H1 (cell line): ENCODE results near the gene CAV1. TPM values are rescaled to one million over a fixed set of nuclear protein-coding genes. Genes with fewer than 3 reads are reported as not detected.

ENCODE experiments used
- CTCF ChIA-PET: fragments of 300-600 bp; sonication (Branson Sonifier 250); formaldehyde crosslinking; loops from one replicate; lab custom pipeline; 2021; ENCODE audit not compliant: partially characterized antibody; lab: Charles Lee
- POLR2A ChIA-PET: fragments of 300-600 bp; sonication (Branson Sonifier 250); formaldehyde crosslinking; loops from one replicate; lab custom pipeline; 2021; ENCODE audit warnings: inconsistent platforms; ENCODE audit not compliant: partially characterized antibody; lab: Charles Lee
- DNase-seq, 2 experiments: peaks; one replicate each; pipeline versions ENCODE4 v3.0.0 to v3.0.0-alpha.2; 2010 to 2022; ENCODE audit warnings: low spot score in 2 of 2, low read depth in 1 of 2, mixed read lengths in 1 of 2
- FAIRE-seq: peaks from 2 replicates; lab custom pipeline; 2011; peaks lifted over from hg19 to GRCh38; lab: Jason Lieb, UNC
- H2AFZ ChIP-seq: 2 replicates; pipeline ENCODE4 v1.8.1; 2012; ENCODE audit warnings: low read length, inconsistent platforms
- H2AK5ac ChIP-seq: 2 replicates; pipeline ENCODE4 v1.6.1; 2013; ENCODE audit warnings: low read depth, low read length
- H2BK120ac ChIP-seq: replicated peaks from 2 replicates; pipeline ENCODE3; 2013; ENCODE audit warnings: low read depth, low read length, inconsistent platforms
- H2BK12ac ChIP-seq: 2 replicates; pipeline ENCODE4 v1.6.1; 2013; ENCODE audit warnings: low read depth, low read length
- H2BK15ac ChIP-seq: 2 replicates; pipeline ENCODE4 v1.6.1; 2013; ENCODE audit warnings: low read length
- H2BK20ac ChIP-seq: 2 replicates; pipeline ENCODE4 v1.6.1; 2013; ENCODE audit warnings: low read length
- H2BK5ac ChIP-seq: 2 replicates; pipeline ENCODE4 v1.6.1; 2013; ENCODE audit warnings: low read depth, low read length
- H3K14ac ChIP-seq: 2 replicates; pipeline ENCODE4 v1.6.1; 2013; ENCODE audit warnings: inconsistent platforms; ENCODE audit not compliant: insufficient read length
- H3K18ac ChIP-seq: 2 replicates; pipeline ENCODE4 v1.6.1; 2013; ENCODE audit warnings: low read length; ENCODE audit errors: extremely low read depth
- H3K23ac ChIP-seq: 2 replicates; pipeline ENCODE4 v1.6.1; 2013; ENCODE audit warnings: inconsistent platforms; ENCODE audit not compliant: insufficient read length
- H3K23me2 ChIP-seq: 2 replicates; pipeline ENCODE4 v1.6.1; 2013; ENCODE audit warnings: low read depth, low read length
- H3K27ac ChIP-seq: 2 replicates; pipeline ENCODE4 v1.6.1; 2011; ENCODE audit warnings: low read depth, low read length, inconsistent platforms
- H3K27me3 ChIP-seq, 4 experiments: replicated peaks in 1 of 4; 1 replicate in 1 of 4; 2 replicates in 3 of 4; pipeline versions ENCODE4 v1.6.1 to v1.8.1; 2011 to 2013; ENCODE audit warnings: low read length in 3 of 4, mild to moderate bottlenecking in 3 of 4, inconsistent platforms in 2 of 4, mixed read lengths in 2 of 4, moderate library complexity in 1 of 4; ENCODE audit not compliant: control insufficient read depth in 3 of 4, insufficient read depth in 3 of 4; ENCODE audit errors: extremely low read depth in 1 of 4
- H3K36me3 ChIP-seq, 4 experiments: 2 replicates each; pipeline versions ENCODE4 v1.6.1 to v1.8.1; 2011 to 2013; ENCODE audit warnings: mild to moderate bottlenecking in 4 of 4, low read length in 3 of 4, moderate library complexity in 2 of 4, control low read depth in 1 of 4, inconsistent platforms in 1 of 4; ENCODE audit not compliant: insufficient read depth in 4 of 4, control insufficient read depth in 2 of 4
- H3K4ac ChIP-seq: replicated peaks from 2 replicates; pipeline ENCODE3; 2013; ENCODE audit warnings: low read length, low read depth, mixed read lengths, inconsistent platforms; ENCODE audit not compliant: insufficient read length
- H3K4me1 ChIP-seq, 4 experiments: replicated peaks in 1 of 4; 1 replicate in 1 of 4; 2 replicates in 3 of 4; pipeline versions ENCODE4 v1.6.1 to v1.8.1; 2011 to 2013; ENCODE audit warnings: low read length in 3 of 4, inconsistent platforms in 2 of 4, mixed read lengths in 1 of 4; ENCODE audit not compliant: insufficient read depth in 4 of 4, control insufficient read depth in 3 of 4
- H3K4me2 ChIP-seq, 2 experiments: 2 replicates each; pipeline versions ENCODE4 v1.6.1 to v1.8.1; 2011 to 2013; ENCODE audit warnings: low read depth in 2 of 2, low read length in 2 of 2, control low read depth in 1 of 2, inconsistent platforms in 1 of 2, mild to moderate bottlenecking in 1 of 2; ENCODE audit not compliant: insufficient read depth in 1 of 2
- H3K4me3 ChIP-seq, 4 experiments: fragments of 200-600, 300-600 bp in 1 of 4; sonication (generic), shearing (Covaris generic), sonication (Bioruptor Twin) in 1 of 4; 2 replicates each; pipeline versions ENCODE4 v1.5.1 to v1.8.1; 2011 to 2016; ENCODE audit warnings: low read length in 4 of 4, low read depth in 3 of 4, control low read depth in 2 of 4, inconsistent platforms in 2 of 4, mild to moderate bottlenecking in 2 of 4, mixed read lengths in 1 of 4, moderate library complexity in 1 of 4; ENCODE audit not compliant: insufficient read depth in 2 of 4; ENCODE audit errors: extremely low read depth in 1 of 4
- H3K56ac ChIP-seq: replicated peaks from 2 replicates; pipeline ENCODE3; 2013; ENCODE audit warnings: low read depth, mild to moderate bottlenecking, mixed read lengths, low read length, inconsistent platforms; ENCODE audit not compliant: insufficient read length
- H3K79me1 ChIP-seq: 2 replicates; pipeline ENCODE4 v1.6.1; 2013; ENCODE audit warnings: low read depth, low read length, control low read depth
- H3K79me2 ChIP-seq, 2 experiments: 2 replicates each; pipeline versions ENCODE4 v1.6.1 to v1.8.1; 2012 to 2013; ENCODE audit warnings: low read length in 2 of 2, mild to moderate bottlenecking in 2 of 2, inconsistent platforms in 1 of 2; ENCODE audit not compliant: insufficient read depth in 2 of 2, control insufficient read depth in 1 of 2
- H3K9ac ChIP-seq, 4 experiments: replicated peaks in 1 of 4; 1 replicate in 1 of 4; 2 replicates in 3 of 4; pipeline versions ENCODE4 v1.6.1 to v1.8.1; 2011 to 2013; ENCODE audit warnings: low read depth in 3 of 4, low read length in 3 of 4, control low read depth in 2 of 4, mild to moderate bottlenecking in 2 of 4, moderate library complexity in 2 of 4, inconsistent platforms in 1 of 4; ENCODE audit errors: extremely low read depth in 1 of 4
- H3K9me3 ChIP-seq, 2 experiments: 2 replicates each; pipeline versions ENCODE4 v1.6.1 to v1.8.1; 2012 to 2013; ENCODE audit warnings: mild to moderate bottlenecking in 2 of 2, moderate library complexity in 2 of 2, control low read depth in 1 of 2, inconsistent platforms in 1 of 2, low read depth in 1 of 2, low read length in 1 of 2, mixed read lengths in 1 of 2; ENCODE audit not compliant: insufficient read depth in 2 of 2
- H4K20me1 ChIP-seq, 2 experiments: replicated peaks in 1 of 2; 2 replicates each; pipeline versions ENCODE3 to v1.8.1; 2011 to 2013; ENCODE audit warnings: inconsistent platforms in 2 of 2, low read length in 2 of 2, mild to moderate bottlenecking in 1 of 2; ENCODE audit not compliant: insufficient read depth in 2 of 2, control insufficient read depth in 1 of 2
- H4K5ac ChIP-seq: 2 replicates; pipeline ENCODE4 v1.6.1; 2013; ENCODE audit warnings: low read length, low read depth, mixed read lengths, inconsistent platforms; ENCODE audit not compliant: insufficient read length
- H4K8ac ChIP-seq: 2 replicates; pipeline ENCODE4 v1.8.0; 2013; ENCODE audit warnings: mild to moderate bottlenecking, moderate library complexity, low read length, inconsistent platforms; ENCODE audit not compliant: insufficient read depth; ENCODE audit errors: extremely low read depth
- H4K91ac ChIP-seq: replicated peaks from 2 replicates; pipeline ENCODE3; 2013; ENCODE audit warnings: low read length, mixed read lengths, inconsistent platforms; ENCODE audit not compliant: insufficient read length
- MAFK ChIP-seq: IDR thresholded peaks from 2 replicates; pipeline ENCODE4 v1.6.1; 2012; ENCODE audit warnings: low read depth, mild to moderate bottlenecking, improper control_type of control experiment, low read length
- TCF12 ChIP-seq: IDR thresholded peaks from 2 replicates; pipeline ENCODE4 v1.6.1; 2011; ENCODE audit warnings: low read depth, mild to moderate bottlenecking, low read length
- WGBS, 2 experiments: shearing (Covaris generic) in 1 of 2; methylation state at CpG; one replicate each; pipeline versions ENCODE4 v1.1.6 to v1.1.7; 2013 to 2015; ENCODE audit warnings: low lambda C conversion rate in 2 of 2, mixed read lengths in 2 of 2, inconsistent platforms in 1 of 2, low coverage in 1 of 2, missing lambda C conversion rate in 1 of 2; ENCODE audit not compliant: insufficient replicate concordance in 2 of 2, insufficient coverage in 1 of 2, insufficient read length in 1 of 2; ENCODE audit errors: extremely low coverage in 1 of 2, missing lambda C conversion rate in 1 of 2; 5-methylcytosine and 5-hydroxymethylcytosine counted together
- polyA plus RNA-seq, 7 experiments: library from polyadenylated mRNA; depleted of rRNA in 3 of 7; stranded (reverse) in 5 of 7; unstranded in 2 of 7; fragments of >200 nt in 5 of 7; fragments of 200-250 nt in 2 of 7; gene quantifications; 1 replicate in 5 of 7; 2 replicates in 1 of 7; 4 replicates in 1 of 7; pipeline versions ENCODE4 v1.2.1 to v1.2.3, GENCODE V29; 2011 to 2013; ENCODE audit warnings: missing spikeins in 2 of 7, mixed read lengths in 2 of 7
- total RNA-seq: library from RNA; stranded (reverse); fragmentation: NEBNext Ultra II Directional; extraction: Animal tissue kit (Norgen Biotek cat#: 25700); gene quantifications from 2 replicates; pipeline ENCODE4 v1.2.1, GENCODE V29; 2021

The CAV1 gene
- total and polyA plus RNA-seq, 2 of the 8 experiments (the other 6 are each of a cell fraction or from before 2014, with no cell fraction given) = 16.3 to 21.8 TPM

DNA sequence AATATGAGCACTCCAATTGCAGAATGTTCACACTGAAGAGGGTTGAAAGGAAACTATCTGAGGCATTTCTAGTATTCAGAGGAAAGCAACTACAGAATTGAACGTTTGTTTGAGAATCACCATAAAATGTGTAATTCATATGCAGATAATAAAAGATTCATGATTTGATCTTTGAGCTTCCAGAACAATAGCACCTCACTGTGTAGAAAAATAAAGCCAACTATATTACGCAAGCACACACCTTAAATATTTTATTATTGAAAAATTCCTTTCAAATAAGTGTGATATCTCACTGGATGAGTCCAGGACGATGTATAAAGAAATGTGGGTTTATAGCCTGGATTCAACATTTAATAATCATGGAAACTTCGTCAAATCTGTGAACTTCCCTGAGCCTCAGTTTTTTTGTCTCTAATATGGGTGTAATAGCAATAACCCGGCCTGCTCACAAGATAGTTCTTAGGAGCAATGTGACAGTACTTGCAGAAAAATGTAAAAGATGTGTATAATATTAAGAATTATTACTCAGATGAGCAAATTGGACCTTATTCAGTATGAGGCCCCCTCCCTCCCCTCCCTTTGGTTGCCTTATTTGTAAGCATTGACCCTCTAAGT, 36.8 kb upstream of the CAV1 start:
- POLR2A ChIA-PET = no interaction called here
- H4K20me1 ChIP-seq = no peaks in the 10 kb centered on the region
- 71% methylated on average over 5 of the region's 5 CpGs; no CpG with 5 or more reads in 1 of the 2 experiments for WGBS, 2 experiments
- DNase-seq (no peak), FAIRE-seq (no peak)
- H2BK15ac ChIP-seq = no peak overlapping the region
- no peak overlapping the region for H3K4me3 ChIP-seq
- no peak overlapping the region for H4K8ac ChIP-seq
- H2AK5ac ChIP-seq = no peak overlapping the region
- H3K4me2 ChIP-seq = no peak overlapping the region
- no peaks in the 10 kb centered on the region for H3K4me1 ChIP-seq
- no peak overlapping the region for H2BK120ac ChIP-seq
- no peak overlapping the region for H3K14ac ChIP-seq
- no peak overlapping the region for H2AFZ ChIP-seq
- H2BK12ac ChIP-seq = no peak overlapping the region
- no peak overlapping the region for H4K5ac ChIP-seq
- H3K9me3 ChIP-seq = no peaks in the 10 kb centered on the region
- no peaks in the 10 kb centered on the region for H3K79me2 ChIP-seq
- no peaks in the 10 kb centered on the region for H3K23me2 ChIP-seq
- TF ChIP-seq MAFK (no peak), TCF12 (no peak)
- no peaks in the 10 kb centered on the region for H3K79me1 ChIP-seq
- H3K56ac ChIP-seq = no peak overlapping the region
- no peak overlapping the region for H3K4ac ChIP-seq
- H3K18ac ChIP-seq = no peak overlapping the region
- CTCF ChIA-PET = interaction anchor here (0.6 to 1.0 kb wide), 2 partner anchors 38 to 786 kb away, joined by 4 to 5 read pairs; no protein-coding TSS in a partner anchor
- no peaks in the 10 kb centered on the region for H3K27me3 ChIP-seq
- no peak overlapping the region for H4K91ac ChIP-seq
- no peak overlapping the region for H3K23ac ChIP-seq
- H3K36me3 ChIP-seq = no peaks in the 10 kb centered on the region
- no peak overlapping the region for H2BK20ac ChIP-seq
- no peak overlapping the region for H3K27ac ChIP-seq
- H2BK5ac ChIP-seq = no peak overlapping the region
- no peak overlapping the region for H3K9ac ChIP-seq
